Measurements from ENCODE around the gene ZFYVE21. TPM values are rescaled to one million over a fixed set of nuclear protein-coding genes. Genes with fewer than 3 reads are reported as not detected.

The ZFYVE21 gene
- total and polyA plus RNA-seq, 4 experiments from 2014 or later = 17.2 to 18.8 (median 17.7) TPM

- Mint-ChIP-seq H3K27ac (no peak overlapping the region), H3K4me3 (no peak overlapping the region), H3K36me3 (peaks cover 10 to 20% of the 10 kb centered on the region in 2 donors), H3K4me1 (peaks cover 2 to 13% (median 4%) of the 10 kb centered on the region in 4 donors), H3K27me3 (no peaks in the 10 kb centered on the region), H3K9me3 (peaks cover 0 to 8% (median 0%) of the 10 kb centered on the region in 8 donors)
- peak in 1 of 5 donors; percentile 21 for DNase-seq
- Histone ChIP-seq H3K9me3 (ENCODE audit: control insufficient read depth in 1 of 2, low read length in 2 of 2) (no peaks in the 10 kb centered on the region), H3K4me3 (ENCODE audit: low read length in 2 of 2) (no peak overlapping the region), H3K27ac (ENCODE audit: low read depth, low read length) (no peak overlapping the region), H3K4me1 (ENCODE audit: insufficient read depth, low read length) (no peaks in the 10 kb centered on the region), H3K36me3 (ENCODE audit: insufficient read depth, low read length) (no peaks in the 10 kb centered on the region), H3K27me3 (ENCODE audit: insufficient read depth, low read length) (no peaks in the 10 kb centered on the region)
- intact Hi-C loops (cut with micrococcal nuclease) = no loop called here
- ChIA-PET POLR2A (ENCODE audit: partially characterized antibody) (interaction anchor here (1.4 kb wide), 1 partner anchor 8 kb away, joined by 4 read pairs; the partner anchor contains the start of genes XRCC3 and ZFYVE21), CTCF (ENCODE audit: partially characterized antibody) (no interaction called here)
These were observed 8.0 kb upstream of the ZFYVE21 start for GRCh38 chr14:103707329-103708263.

- H3K27ac Mint-ChIP-seq = no peak overlapping the region
- intact Hi-C loops (cut with micrococcal nuclease) = no loop called here
- no peaks in the 10 kb centered on the region for H3K27me3 Mint-ChIP-seq
- H3K9me3 Mint-ChIP-seq = peaks cover 0 to 8% (median 0%) of the 10 kb centered on the region in 8 donors
- peaks cover 3% of the 10 kb centered on the region for H3K4me1 ChIP-seq (ENCODE audit: insufficient read depth, low read length)
- H3K36me3 ChIP-seq (ENCODE audit: insufficient read depth, low read length) = no peaks in the 10 kb centered on the region
- H3K36me3 Mint-ChIP-seq = peaks cover 3 to 9% of the 10 kb centered on the region in 2 donors
- no peak overlapping the region for H3K27ac ChIP-seq (ENCODE audit: low read depth, low read length)
- CTCF ChIA-PET (ENCODE audit: partially characterized antibody) = no interaction called here
- H3K4me3 ChIP-seq (ENCODE audit: low read length in 2 of 2) = no peak overlapping the region
- POLR2A ChIA-PET (ENCODE audit: partially characterized antibody) = no interaction called here
- no peak for DNase-seq
- peak overlapping the region in 1 of 8 donors; percentile 36 for H3K4me3 Mint-ChIP-seq
- no peaks in the 10 kb centered on the region for H3K9me3 ChIP-seq (ENCODE audit: control insufficient read depth in 1 of 2, low read length in 2 of 2)
- H3K27me3 ChIP-seq (ENCODE audit: insufficient read depth, low read length) = no peaks in the 10 kb centered on the region
- peaks cover 3 to 24% (median 7%) of the 10 kb centered on the region in 4 donors for H3K4me1 Mint-ChIP-seq
These were observed 6.8 kb upstream of the ZFYVE21 start for GRCh38 chr14:103708750-103709187.

- no peak overlapping the region for H3K4me3 Mint-ChIP-seq
- ChIA-PET CTCF (ENCODE audit: partially characterized antibody) (no interaction called here), POLR2A (ENCODE audit: partially characterized antibody) (no interaction called here)
- Histone ChIP-seq H3K4me3 (ENCODE audit: low read length in 2 of 2) (no peak overlapping the region), H3K9me3 (ENCODE audit: control insufficient read depth in 1 of 2, low read length in 2 of 2) (no peaks in the 10 kb centered on the region), H3K36me3 (ENCODE audit: insufficient read depth, low read length) (no peaks in the 10 kb centered on the region), H3K4me1 (ENCODE audit: insufficient read depth, low read length) (peaks cover 12% of the 10 kb centered on the region), H3K27me3 (ENCODE audit: insufficient read depth, low read length) (no peaks in the 10 kb centered on the region), H3K27ac (ENCODE audit: low read depth, low read length) (no peak overlapping the region)
- peaks cover 0 to 4% of the 10 kb centered on the region in 2 donors for H3K36me3 Mint-ChIP-seq
- peaks cover 1 to 30% (median 11%) of the 10 kb centered on the region in 4 donors for H3K4me1 Mint-ChIP-seq
- no peaks in the 10 kb centered on the region for H3K27me3 Mint-ChIP-seq
- H3K9me3 Mint-ChIP-seq = peaks cover 0 to 6% (median 0%) of the 10 kb centered on the region in 8 donors
- peak overlapping the region in 2 of 7 donors; percentile 78 to 79 for H3K27ac Mint-ChIP-seq
- intact Hi-C loops (cut with micrococcal nuclease) = no loop called here
- no peak for DNase-seq
These were observed 5.8 kb upstream of the ZFYVE21 start for GRCh38 chr14:103709814-103710213.

GRCh38 chr14:103710771-103711377, 4.7 kb upstream of the ZFYVE21 start:
- intact Hi-C loops (cut with micrococcal nuclease) = no loop called here
- POLR2A ChIA-PET (ENCODE audit: partially characterized antibody) = no interaction called here
- no peak overlapping the region for H3K27ac ChIP-seq (ENCODE audit: low read depth, low read length)
- Mint-ChIP-seq H3K27me3 (no peaks in the 10 kb centered on the region), H3K4me3 (peak overlapping the region in 1 of 8 donors; percentile 30), H3K27ac (peak overlapping the region in 4 of 7 donors; percentile 8 to 85 (median 50)), H3K36me3 (peaks cover 0 to 3% of the 10 kb centered on the region in 2 donors), H3K4me1 (peaks cover 4 to 34% (median 16%) of the 10 kb centered on the region in 4 donors), H3K9me3 (peaks cover 0 to 6% (median 0%) of the 10 kb centered on the region in 8 donors)
- H3K36me3 ChIP-seq (ENCODE audit: insufficient read depth, low read length) = no peaks in the 10 kb centered on the region
- peaks cover 12% of the 10 kb centered on the region for H3K4me1 ChIP-seq (ENCODE audit: insufficient read depth, low read length)
- H3K9me3 ChIP-seq (ENCODE audit: control insufficient read depth in 1 of 2, low read length in 2 of 2) = no peaks in the 10 kb centered on the region
- CTCF ChIA-PET (ENCODE audit: partially characterized antibody) = no interaction called here
- no peak overlapping the region for H3K4me3 ChIP-seq (ENCODE audit: low read length in 2 of 2)
- no peak for DNase-seq
- H3K27me3 ChIP-seq (ENCODE audit: insufficient read depth, low read length) = no peaks in the 10 kb centered on the region

GRCh38 chr14:103711516-103712431, 3.8 kb upstream of the ZFYVE21 start:
- Mint-ChIP-seq H3K36me3 (peaks cover 0 to 3% of the 10 kb centered on the region in 2 donors), H3K27ac (peak overlapping the region in 4 of 7 donors; percentile 35 to 85 (median 63)), H3K27me3 (no peaks in the 10 kb centered on the region), H3K4me1 (peaks cover 5 to 38% (median 18%) of the 10 kb centered on the region in 4 donors), H3K9me3 (peaks cover 0 to 6% (median 0%) of the 10 kb centered on the region in 8 donors), H3K4me3 (peak overlapping the region in 3 of 8 donors; percentile 9 to 43 (median 35))
- Histone ChIP-seq H3K4me1 (ENCODE audit: insufficient read depth, low read length) (peaks cover 17% of the 10 kb centered on the region), H3K4me3 (ENCODE audit: low read length in 2 of 2) (no peak overlapping the region), H3K9me3 (ENCODE audit: control insufficient read depth in 1 of 2, low read length in 2 of 2) (no peaks in the 10 kb centered on the region), H3K27me3 (ENCODE audit: insufficient read depth, low read length) (no peaks in the 10 kb centered on the region), H3K36me3 (ENCODE audit: insufficient read depth, low read length) (no peaks in the 10 kb centered on the region), H3K27ac (ENCODE audit: low read depth, low read length) (no peak overlapping the region)
- ChIA-PET POLR2A (ENCODE audit: partially characterized antibody) (no interaction called here), CTCF (ENCODE audit: partially characterized antibody) (no interaction called here)
- peak in 1 of 5 donors; percentile 30 for DNase-seq
- intact Hi-C loops (cut with micrococcal nuclease) = no loop called here

GRCh38 chr14:103712633-103713247, 2.9 kb upstream of the ZFYVE21 start:
- peak overlapping the region in 4 of 7 donors; percentile 22 to 75 (median 52) for H3K27ac Mint-ChIP-seq
- POLR2A ChIA-PET (ENCODE audit: partially characterized antibody) = interaction anchor here (1.5 kb wide), 1 partner anchor 8 kb away, joined by 4 read pairs; no protein-coding TSS in a partner anchor
- intact Hi-C loops (cut with micrococcal nuclease) = no loop called here

More at GRCh38 chr14:103712633-103713247, 2.9 kb upstream of the ZFYVE21 start:
- peak in 1 of 5 donors; percentile 38 for DNase-seq
- Histone ChIP-seq H3K4me1 (ENCODE audit: insufficient read depth, low read length) (peaks cover 21% of the 10 kb centered on the region), H3K4me3 (ENCODE audit: low read length in 2 of 2) (no peak overlapping the region), H3K9me3 (ENCODE audit: control insufficient read depth in 1 of 2, low read length in 2 of 2) (no peaks in the 10 kb centered on the region), H3K36me3 (ENCODE audit: insufficient read depth, low read length) (no peaks in the 10 kb centered on the region), H3K27me3 (ENCODE audit: insufficient read depth, low read length) (no peaks in the 10 kb centered on the region), H3K27ac (ENCODE audit: low read depth, low read length) (no peak overlapping the region)
- CTCF ChIA-PET (ENCODE audit: partially characterized antibody) = interaction anchor here (0.6 kb wide), 1 partner anchor 18 kb away, joined by 3 read pairs; no protein-coding TSS in a partner anchor
- H3K4me1 Mint-ChIP-seq = peaks cover 12 to 47% (median 27%) of the 10 kb centered on the region in 4 donors
- H3K36me3 Mint-ChIP-seq = peaks cover 0 to 3% of the 10 kb centered on the region in 2 donors
- H3K9me3 Mint-ChIP-seq = peaks cover 0 to 6% (median 0%) of the 10 kb centered on the region in 8 donors
- no peak overlapping the region for H3K4me3 Mint-ChIP-seq
- H3K27me3 Mint-ChIP-seq = no peaks in the 10 kb centered on the region
